ENCODE results near the gene CRYGA.
A peak's percentile ranks its signal among the peaks of the same experiment; 100 is the strongest.
"Not testable (repeated sequence)": the region's sequence is repeated elsewhere in the genome, so short reads cannot be mapped to it uniquely, and the experiment has no call there.

Gene CRYGA

GRCh38 chr2:208134928-208135586 is 28.3 kb downstream of the CRYGA start:
- no peak for DNase-seq

GRCh38 chr2:208130712-208131110 is 32.7 kb downstream of the CRYGA start:
- intact Hi-C loops (cut with DNase I) = no loop called here
- no peak for DNase-seq

More at GRCh38 chr2:208134928-208135586, 28.3 kb downstream of the CRYGA start:
- intact Hi-C loops (cut with DNase I) = no loop called here

- intact Hi-C loops (cut with DNase I) = no loop called here
- no peak for DNase-seq
These were observed 33.4 kb downstream of the CRYGA start, which contains the start of gene CRYGC for GRCh38 chr2:208129744-208130711. Gene CRYGC (minus strand): TSS chr2:208129828. CDS start chr2:208129792, 36 bp downstream.

- no peak for DNase-seq
- intact Hi-C loops (cut with DNase I) = no loop called here
These were observed 35.3 kb downstream of the CRYGA start for GRCh38 chr2:208128136-208128535.

GRCh38 chr2:208127090-208127489 is 36.3 kb downstream of the CRYGA start:
- no peak for DNase-seq
- intact Hi-C loops (cut with DNase I) = no loop called here

GRCh38 chr2:208125251-208125650 is 38.1 kb downstream of the CRYGA start:
- intact Hi-C loops (cut with DNase I) = no loop called here
- DNase-seq = no peak

GRCh38 chr2:208124013-208124715 is 39.2 kb downstream of the CRYGA start, which contains the start of gene CRYGD:
Gene CRYGD (minus strand): TSS chr2:208124524. CDS start chr2:208124473, 51 bp downstream.
- intact Hi-C loops (cut with DNase I) = not testable (repeated sequence)
- peak in 26 of 42 donors; percentile 5 to 54 (median 24) for DNase-seq

GRCh38 chr2:208122248-208122647 is 41.1 kb downstream of the CRYGA start:
- intact Hi-C loops (cut with DNase I) = no loop called here
- DNase-seq = no peak

GRCh38 chr2:208118918-208119317 is 44.5 kb downstream of the CRYGA start:
- intact Hi-C loops (cut with DNase I) = no loop called here
- peak in 2 of 42 donors; percentile 10 to 18 for DNase-seq

- DNase-seq; intact Hi-C loops (cut with DNase I): not testable (repeated sequence)
These were observed 46.0 kb downstream of the CRYGA start for GRCh38 chr2:208117390-208117789.

- no peak for DNase-seq
- intact Hi-C loops (cut with DNase I) = no loop called here
These were observed 50.4 kb downstream of the CRYGA start for GRCh38 chr2:208112969-208113368.

GRCh38 chr2:208112273-208112745 is 51.1 kb downstream of the CRYGA start:
- intact Hi-C loops (cut with DNase I); DNase-seq: not testable (repeated sequence)
